ENCODE results near the gene EIF2D.
A peak's percentile ranks its signal among the peaks of the same experiment; 100 is the strongest.
"Not testable (repeated sequence)": the region's sequence is repeated elsewhere in the genome, so short reads cannot be mapped to it uniquely, and the experiment has no call there.

The EIF2D gene

DNA sequence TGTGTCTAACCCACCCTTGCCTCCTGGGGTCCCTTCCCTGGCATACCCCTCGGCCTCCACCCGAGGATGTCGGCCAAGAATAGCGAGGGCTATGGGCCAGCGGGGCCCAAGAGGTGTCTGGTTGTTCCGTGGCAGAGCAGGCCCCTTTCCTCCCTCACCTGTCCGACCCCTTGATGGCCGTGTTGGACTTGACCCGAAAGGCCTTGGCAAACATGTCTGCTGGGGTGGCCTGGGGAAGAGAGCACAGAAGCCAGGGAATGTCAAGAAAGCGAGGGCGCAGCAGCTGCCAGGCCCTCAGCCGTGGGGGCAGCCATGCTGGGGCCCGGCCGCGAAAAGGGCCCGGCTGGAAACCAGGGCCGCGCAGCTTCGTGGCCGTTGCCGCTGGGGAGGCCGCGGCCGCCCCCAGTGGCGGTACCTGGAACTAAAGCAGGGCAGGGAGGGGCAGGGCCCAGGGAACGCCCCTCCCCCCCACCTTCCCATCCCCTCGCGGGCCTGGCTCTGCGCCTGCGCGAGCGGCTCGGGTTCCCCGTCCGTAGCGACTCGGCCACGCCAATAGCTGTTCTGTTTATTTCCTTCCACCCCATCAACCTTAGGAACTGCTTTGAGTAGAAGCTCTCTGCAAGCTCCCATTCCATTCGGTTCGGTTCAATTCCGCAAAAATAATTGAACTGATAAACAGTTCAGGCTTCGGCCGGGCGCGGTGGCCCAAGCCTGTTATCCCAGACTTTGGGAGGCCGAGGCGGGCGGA lies at the start of gene EIF2D:
EIF2D (minus strand) TSS at position 337 of the 748 bp plus-strand sequence; CDS start at position 214, 123 bp downstream.
- peak; percentile 100 for DNase-seq (ENCODE audit: low spot score)

GRCh38 chr1:206661161-206661820 lies 49.0 kb upstream of the EIF2D start:
- no peak for DNase-seq (ENCODE audit: low spot score)

- no peak for DNase-seq (ENCODE audit: low spot score)
Measured at GRCh38 chr1:206660136-206660535, 47.9 kb upstream of the EIF2D start.

DNA sequence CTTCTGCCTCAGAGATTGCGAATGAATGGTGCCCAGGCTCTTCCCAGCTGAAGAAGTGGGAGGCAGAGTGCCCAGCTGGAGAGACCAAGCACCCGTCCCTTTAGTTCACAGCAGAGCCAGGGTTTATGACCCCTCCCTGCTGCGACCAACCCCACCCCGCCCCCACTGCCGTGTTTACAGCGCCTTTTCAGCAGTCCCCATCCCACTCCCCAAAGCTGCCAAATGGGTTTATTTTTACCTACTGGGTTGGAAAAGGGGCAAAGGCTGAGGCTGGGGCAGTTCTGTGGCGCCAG lies 46.7 kb upstream of the EIF2D start:
- DNase-seq (ENCODE audit: low spot score) = no peak

- peak; percentile 75 for DNase-seq (ENCODE audit: low spot score)
Measured at GRCh38 chr1:206658264-206658980, 46.2 kb upstream of the EIF2D start.

GRCh38 chr1:206657751-206658150 lies 45.5 kb upstream of the EIF2D start:
- peak; percentile 22 for DNase-seq (ENCODE audit: low spot score)

GRCh38 chr1:206656936-206657335 lies 44.7 kb upstream of the EIF2D start:
- no peak for DNase-seq (ENCODE audit: low spot score)

- DNase-seq (ENCODE audit: low spot score) = no peak
Measured at GRCh38 chr1:206655471-206655882, 43.2 kb upstream of the EIF2D start.

DNA sequence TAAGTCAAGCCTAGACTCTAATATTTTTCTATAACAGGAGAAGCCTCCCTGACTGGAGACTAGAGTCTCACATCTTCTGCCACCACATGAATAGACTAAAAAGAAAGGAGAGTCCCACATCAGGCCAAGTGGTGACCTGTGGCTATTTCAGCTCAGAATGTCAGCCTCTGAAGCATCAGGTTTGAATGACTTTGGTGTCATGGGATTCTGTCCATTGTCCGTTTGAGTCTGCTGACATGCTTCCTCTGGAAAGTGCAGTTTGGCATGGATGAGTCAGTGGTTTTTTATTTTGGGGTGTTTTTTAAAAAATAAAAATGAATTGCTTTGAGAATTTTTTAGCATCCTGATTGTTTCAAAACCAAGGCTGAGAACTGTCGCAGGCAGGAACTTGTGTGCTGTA lies 42.6 kb upstream of the EIF2D start:
- DNase-seq (ENCODE audit: low spot score) = no peak

- DNase-seq (ENCODE audit: low spot score) = no peak
Measured at GRCh38 chr1:206653715-206654459, 41.6 kb upstream of the EIF2D start.

DNA sequence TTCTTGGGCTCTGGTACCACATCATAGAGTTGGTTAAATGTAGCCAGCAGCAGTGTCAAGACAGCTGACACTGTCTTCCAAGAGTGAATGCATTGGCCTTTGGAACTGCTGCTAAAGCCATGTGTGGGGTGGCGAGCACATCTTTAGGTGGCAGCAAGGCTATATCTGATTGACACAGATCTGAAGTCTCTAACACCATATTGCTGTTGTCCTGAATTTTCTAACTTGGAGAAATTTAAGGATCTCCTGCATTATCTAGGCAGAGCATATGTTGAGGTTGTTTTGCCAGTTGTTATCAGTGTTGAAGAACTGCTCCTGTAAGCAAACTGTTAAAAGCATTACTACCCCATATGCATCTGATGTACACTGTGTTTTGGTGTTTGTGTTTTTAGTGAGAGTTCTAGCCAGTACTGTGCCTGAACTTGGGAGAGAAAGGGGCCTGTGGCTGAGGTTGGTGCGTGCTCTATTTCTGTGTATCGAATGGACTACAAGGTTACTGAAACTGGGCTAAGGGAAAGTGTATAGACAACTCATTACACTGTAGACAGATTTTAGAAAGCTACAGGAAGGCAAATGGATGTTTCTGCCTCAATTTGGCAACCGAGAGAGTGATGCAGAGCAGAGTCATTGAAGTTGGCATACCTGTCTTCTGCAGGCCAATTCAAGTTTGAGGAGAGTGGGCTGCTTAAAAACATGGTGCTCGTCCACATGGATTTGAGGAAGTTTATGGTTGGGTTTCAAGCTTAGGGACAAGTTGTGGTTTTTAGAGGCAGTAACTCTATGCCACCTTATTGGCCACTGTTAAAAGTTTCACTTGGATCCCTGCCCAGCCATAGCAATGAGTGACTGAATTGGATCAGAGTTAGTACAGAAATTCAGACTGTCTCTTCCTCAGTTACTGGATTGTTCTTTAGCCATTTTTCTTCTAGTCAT lies 40.0 kb upstream of the EIF2D start:
- no peak for DNase-seq (ENCODE audit: low spot score)

GRCh38 chr1:206651014-206651413 lies 38.7 kb upstream of the EIF2D start:
- no peak for DNase-seq (ENCODE audit: low spot score)

DNA sequence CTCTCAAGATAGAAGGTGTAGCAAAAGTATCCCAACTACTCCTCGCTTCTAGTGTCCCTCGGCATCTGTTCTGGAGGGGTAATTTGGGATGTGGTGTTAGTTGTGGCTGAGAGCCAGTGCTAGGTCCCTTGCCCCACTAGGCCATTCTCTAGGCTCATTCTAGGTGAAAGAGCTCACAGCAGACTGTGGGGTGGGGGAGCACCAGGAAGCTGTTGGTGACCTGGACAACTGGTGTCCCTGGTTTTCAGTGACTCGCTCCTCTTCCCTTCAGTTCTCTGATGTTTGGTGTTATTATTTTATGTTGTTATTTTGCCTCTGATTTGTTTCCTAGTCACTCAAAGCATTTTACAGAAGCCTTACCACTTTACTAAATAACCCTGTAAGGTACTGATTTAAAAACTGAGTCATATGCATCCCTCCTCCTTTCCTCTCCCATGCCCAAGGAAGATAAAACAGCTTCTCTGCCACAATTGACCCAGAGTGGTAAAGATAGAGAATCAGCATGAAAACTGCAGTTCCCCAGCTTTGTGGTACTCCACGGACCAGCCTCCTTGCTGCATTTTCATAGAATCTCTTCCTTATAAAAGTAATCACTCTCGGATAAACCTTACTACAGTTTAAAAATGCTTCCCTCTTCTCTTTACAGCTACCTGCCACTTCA lies 37.1 kb upstream of the EIF2D start:
- DNase-seq (ENCODE audit: low spot score) = no peak

DNA sequence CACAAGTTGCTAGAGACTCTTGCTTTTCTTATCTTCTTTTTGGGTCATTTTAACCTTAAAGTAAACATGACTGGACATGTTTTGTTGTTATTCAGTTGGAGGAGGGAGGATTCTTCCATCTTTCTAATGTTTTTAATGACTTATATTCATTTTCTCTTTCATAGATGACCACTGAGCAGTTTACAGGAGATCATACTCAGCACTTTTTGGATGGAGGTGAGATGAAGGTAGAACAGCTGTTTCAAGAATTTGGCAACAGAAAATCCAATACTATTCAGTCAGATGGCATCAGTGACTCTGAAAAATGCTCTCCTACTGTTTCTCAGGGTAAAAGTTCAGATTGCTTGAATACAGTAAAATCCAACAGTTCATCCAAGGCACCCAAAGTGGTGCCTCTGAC lies 35.0 kb upstream of the EIF2D start:
- DNase-seq (ENCODE audit: low spot score) = no peak

- DNase-seq (ENCODE audit: low spot score) = no peak
Measured at GRCh38 chr1:206646504-206646903, 34.2 kb upstream of the EIF2D start.

GRCh38 chr1:206643118-206643698 lies 30.9 kb upstream of the EIF2D start:
- DNase-seq (ENCODE audit: low spot score) = no peak

GRCh38 chr1:206642074-206642473 lies 29.8 kb upstream of the EIF2D start:
- not testable (repeated sequence) for DNase-seq (ENCODE audit: low spot score)

DNA sequence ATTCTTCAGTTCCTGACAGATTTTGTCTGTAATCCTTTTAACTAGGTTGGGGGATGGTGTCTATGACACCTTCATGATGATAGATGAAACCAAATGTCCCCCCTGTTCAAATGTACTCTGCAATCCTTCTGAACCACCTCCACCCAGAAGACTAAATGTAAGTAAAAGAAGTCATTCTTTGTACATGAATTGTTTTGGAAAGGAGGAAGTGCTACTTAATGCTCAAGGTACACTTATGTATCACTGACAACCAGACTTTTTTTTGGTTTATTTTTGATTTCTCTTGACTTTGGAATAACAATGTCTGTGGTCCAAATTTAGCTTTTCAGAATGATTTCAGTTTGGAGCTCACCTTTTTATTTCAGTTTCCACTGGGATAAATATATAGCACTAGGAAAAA lies 25.3 kb upstream of the EIF2D start:
- DNase-seq (ENCODE audit: low spot score) = no peak

DNA sequence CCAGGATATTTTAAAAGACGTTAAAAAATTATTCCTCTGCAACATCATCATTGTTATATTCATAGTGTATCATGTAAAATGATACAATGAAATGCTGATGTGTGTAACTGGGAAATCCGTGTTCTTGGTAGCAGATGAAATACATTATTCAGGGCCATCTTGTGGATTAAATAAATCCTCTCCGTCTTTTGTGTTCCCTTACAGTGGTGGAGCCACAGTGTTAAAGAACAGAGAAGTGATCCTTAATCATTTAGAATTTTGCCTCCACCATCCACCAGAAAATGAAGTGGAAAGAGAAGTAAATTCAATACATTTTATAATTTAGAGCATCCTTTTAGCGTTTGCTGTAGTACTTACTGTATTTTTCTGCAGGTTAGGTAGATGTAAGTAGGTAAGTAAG lies 24.4 kb upstream of the EIF2D start:
- no peak for DNase-seq (ENCODE audit: low spot score)

- no peak for DNase-seq (ENCODE audit: low spot score)
Measured at GRCh38 chr1:206635978-206636345, 23.7 kb upstream of the EIF2D start.

Measured in AG20443 (cell line).